HG02885 (cell line): ENCODE data around the gene TMEM175.
A peak's percentile ranks its signal among the peaks of the same experiment; 100 is the strongest.

Experiments used
- ATAC-seq: cut with Tn5 transposase; IDR thresholded peaks from one replicate; pipeline ENCODE4 v1.9.1; 2021; ENCODE audit warnings: mild to moderate bottlenecking; ENCODE audit not compliant: unreplicated experiment, poor library complexity

TMEM175 gene

GRCh38 chr4:986428-986878, 54.2 kb downstream of the TMEM175 start:
- peak; percentile 22 for ATAC-seq

- ATAC-seq: peak; percentile 87
These were observed 54.8 kb downstream of the TMEM175 start, which contains the start of gene IDUA for GRCh38 chr4:986879-987623. TSS of gene IDUA (plus strand) at chr4:987044. CDS start at chr4:987085, 41 bp downstream.

GRCh38 chr4:987624-988513, 55.6 kb downstream of the TMEM175 start:
- ATAC-seq: no peak

DNA sequence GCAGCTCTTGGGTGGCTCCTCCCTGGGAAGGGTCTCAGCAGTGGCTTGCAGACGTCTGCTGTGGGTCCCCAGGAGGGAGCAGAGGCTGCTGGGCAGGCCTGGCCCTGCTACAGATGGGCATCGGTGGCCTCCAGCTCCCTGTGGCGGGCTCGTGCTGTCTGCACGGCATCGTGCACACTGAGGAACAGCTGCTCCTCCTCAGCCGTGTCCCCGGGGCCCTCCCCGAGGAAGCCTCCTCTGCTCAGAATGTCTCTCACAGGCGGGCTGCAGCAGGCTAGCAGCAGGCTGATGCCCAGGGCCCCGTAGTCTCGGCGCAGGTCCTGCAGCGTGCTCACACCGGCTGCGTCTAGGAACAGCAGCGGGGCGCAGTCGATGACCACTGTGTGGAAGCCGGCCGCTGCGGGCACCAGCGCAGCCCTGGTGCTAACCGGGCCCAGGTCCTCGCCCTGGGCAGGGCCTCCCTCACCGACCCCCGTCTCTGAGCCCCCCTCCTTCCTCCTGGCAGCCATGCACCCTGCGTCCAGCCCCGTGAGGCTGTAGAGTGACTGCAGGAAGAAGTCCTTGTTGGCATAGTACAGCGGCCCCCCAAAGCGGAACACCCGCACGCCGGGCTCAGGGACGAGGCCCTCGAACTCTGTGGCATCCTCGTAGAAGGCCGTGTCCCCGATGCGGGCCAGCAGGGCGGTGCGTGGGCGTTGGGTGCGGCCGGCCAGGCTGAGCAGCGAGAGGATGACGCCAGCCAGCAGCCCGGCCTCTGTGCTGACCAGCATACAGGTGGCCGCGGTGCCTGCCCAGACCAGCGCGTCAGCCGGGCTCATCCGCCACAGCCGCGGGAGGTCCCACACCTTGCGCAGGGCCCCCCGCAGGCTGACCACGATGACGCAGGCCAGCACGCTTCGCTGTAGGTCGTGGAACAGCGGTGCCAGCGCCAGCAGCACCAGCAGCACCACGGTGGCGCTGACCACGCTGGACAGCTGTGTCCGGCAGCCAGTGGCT, 56.8 kb downstream of the TMEM175 start:
- no peak for ATAC-seq

GRCh38 chr4:989722-990471, 57.6 kb downstream of the TMEM175 start:
- no peak for ATAC-seq

DNA sequence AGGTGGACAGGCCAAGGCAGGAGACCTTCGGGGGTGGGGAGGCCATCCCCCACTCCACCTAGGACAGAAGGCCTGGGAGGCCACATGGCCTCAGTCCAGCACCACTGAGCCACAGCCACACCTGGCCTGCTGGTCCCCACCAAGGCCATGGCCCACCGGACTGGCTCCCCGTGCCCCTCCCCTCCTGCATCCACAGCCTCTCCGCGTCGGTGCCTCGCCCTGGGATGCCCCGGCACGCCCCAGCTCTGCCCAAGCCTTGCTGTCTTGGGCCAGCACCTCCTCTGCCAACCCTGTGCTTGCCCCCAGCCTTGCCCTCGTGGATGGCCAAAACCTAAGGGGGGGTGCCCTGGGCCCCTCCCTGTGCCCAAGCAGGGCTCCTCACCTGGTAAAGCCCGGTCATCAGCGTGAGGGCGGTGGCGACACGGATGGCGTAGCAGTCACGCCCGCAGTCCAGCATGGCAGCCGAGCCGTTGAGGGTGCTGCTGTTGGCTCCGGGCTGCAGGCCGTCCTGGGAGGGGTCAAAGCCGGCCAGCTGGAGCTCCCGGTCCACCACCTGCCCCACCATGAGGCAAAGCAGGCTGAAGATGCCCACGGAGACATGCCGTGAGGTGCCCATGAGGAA, 58.6 kb downstream of the TMEM175 start:
- no peak for ATAC-seq

DNA sequence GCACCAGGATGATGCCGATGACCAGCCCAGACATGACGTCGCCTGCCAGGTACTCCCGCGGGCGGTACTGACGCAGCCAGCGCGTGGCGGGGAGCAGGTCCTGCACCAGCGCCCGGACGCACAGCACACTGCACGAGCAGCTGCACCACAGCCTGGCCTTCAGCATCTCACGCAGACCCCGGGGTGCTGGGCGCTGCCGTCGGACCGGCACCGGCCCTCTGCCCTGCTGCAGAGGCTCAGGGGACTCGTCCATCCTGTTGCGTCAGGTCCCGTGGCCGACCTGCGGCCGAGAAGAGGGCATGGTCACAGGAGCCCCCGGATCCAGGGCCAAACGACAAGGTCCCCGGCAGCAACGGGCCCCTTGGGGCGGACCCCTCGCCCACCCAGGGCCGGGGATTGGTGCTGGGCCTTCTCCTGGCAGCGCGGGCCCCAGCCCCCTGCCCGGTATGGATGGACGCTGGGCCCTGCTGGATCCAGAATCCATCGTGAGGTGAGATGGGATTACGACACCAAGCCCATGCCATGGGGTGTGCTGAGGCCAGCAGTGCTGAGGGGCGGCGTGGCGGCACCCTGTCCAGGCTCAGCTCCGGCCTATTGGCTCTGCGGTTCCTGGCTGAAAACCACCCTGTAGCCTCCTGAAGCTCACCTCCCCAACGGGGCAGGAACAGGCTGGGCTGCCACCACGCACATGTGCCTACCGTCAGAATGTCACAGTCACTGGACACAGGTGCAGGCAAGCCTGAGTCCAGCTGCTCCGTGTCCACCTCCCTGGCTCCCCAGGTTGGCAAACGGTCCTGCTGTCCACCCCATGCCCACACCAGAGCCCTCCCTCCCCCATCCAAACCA, 59.4 kb downstream of the TMEM175 start:
- ATAC-seq: no peak

- no peak for ATAC-seq
These were observed 60.2 kb downstream of the TMEM175 start for GRCh38 chr4:992297-993110.

DNA sequence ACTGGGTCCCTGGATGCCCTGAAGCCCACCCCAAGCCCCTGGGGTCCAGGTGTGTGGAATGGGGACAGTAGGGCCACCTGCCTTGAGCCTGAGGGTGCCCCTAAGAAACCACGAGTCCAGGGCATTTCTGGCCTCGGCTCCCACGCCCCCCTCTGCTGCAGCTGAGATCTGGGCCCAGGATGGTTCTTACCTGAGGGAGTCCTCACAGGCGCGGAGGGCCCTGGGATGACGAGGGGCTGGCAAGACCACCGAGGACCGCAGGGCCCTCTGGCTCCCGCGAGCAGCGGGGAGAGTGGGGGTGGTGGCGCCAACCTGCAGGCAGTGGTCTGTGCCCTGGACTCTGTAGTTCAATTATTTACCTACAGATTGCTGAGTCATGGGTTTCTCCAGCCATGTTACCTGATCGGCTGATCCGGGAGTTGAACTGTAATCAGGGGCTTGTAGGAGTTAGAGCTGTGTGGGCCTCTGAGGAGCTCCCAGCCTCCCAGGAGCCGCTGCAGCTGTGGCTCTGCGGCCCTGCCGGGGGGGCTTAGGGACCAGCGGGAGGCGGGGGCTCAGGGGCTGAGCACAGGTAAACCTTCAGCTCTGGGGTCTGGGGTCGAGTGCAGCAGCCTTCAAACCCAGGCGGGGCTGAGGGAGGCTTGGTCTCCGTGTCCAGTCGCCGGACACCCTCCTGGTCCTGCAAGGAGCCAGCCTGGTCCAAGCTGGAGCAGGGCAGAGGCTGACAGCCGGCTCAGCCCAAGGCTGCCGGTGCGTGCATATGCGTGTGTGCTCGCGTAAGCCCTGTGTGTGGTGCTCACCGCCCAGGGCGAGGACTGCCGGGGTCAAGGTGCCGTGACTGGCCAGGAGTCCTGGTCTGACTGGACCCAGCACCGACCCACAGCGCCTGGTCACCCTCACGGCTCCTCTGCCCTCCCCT, 61.1 kb downstream of the TMEM175 start, which contains the start of gene SLC26A1:
SLC26A1 (minus strand) TSS at position 294 of the 919 bp plus-strand sequence. CDS start 1,701 bp downstream, outside the sequence.
- ATAC-seq: no peak

DNA sequence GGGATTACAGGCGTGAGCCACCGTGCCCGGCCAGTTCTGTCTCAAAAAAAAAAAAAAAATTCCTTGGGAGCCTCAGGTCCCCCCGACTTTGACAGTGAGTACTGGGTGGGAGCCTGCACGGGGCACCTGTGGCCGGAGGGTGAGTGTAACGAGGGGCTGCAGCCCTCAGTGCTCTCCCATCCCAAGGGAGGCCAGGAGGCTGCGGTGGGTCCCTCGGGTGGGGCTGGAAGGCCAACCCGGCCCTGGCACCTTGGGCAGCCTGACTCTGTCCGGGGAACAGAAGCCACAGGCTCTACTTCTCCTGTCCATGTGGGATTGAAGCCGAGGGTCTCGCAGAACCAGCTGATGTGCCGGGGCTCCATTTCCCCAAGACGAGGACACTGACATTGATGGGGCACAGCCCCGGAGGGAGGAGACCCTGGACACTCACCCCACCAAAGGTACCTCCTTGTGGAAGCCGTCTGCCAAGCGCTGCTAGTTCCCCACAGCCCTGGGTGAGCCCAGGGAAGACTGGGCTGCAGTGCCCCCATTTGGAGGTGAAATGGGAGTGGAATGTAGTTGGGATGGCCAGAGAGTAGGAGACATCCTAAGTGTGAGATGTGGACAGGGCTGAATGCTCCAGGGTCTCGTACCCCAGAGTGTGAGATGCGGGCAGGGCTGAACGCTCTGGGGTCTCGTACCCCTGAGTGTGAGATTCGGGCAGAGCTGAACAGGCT, 63.2 kb downstream of the TMEM175 start:
- ATAC-seq: no peak

DNA sequence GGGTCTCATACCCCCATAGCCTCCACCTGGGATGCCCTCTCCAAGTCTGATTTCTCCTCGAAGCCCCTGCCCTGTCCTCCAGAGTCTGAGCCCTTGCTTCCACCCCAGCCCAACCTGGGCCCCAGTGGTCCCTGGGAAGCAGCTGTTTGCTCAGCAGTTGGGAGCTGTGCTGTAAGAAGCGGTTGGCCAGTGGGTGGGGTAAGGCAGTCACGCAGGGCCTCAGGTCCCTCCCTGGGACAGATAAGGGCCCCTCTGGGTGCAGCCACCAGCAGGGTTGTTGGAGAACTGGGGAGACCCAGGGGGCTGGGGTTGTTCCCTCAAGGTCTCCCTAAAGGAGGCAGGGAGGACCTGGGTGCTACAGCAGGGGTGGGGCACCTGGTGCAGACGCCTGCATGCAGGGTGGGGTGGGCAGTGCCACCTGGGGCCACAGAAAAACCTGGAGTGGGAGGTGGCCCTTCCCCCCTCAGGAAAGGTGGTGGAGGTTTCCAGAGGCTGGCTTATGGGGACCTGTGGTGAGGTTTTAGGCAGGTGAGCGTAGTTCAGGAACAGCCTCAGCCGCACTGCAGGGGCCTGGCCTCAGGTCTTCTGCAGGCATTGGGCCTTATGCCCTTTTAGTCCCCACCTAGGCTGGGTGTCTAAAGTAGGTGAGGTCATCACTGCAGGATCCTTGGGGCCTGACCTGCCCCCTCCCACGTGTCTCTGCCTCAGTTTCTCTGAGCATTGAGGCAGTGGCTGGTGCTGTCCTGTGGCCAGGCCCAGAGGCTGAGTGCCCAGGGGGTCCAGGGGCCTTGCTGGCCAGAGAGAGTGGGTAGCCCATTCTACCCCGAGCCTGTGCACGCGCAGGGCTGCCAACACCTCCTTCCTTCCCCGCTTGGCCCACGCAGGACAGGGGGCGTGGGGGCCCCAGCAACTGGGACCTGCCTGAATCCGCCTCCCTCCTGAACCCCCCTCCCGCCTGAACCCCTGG, 64.1 kb downstream of the TMEM175 start:
- ATAC-seq: no peak

DNA sequence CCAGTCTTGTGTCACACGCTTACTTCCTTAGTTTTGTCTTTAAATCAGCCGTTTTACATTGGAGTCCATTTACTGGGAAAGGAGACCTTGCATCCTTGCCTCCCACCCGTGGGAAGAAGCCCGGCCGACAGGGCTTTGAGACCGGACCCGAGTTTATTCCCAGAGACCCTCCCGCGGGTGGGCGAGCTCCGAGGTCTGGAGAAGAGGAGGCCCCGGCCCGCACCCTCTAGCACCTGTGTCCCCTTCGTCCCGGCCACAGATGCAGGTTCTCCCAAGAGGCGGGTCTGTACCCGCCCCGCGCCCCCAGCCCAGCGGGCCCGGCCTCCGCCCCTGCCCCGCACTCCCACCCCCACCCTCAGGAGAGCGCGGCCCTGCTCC, 64.7 kb downstream of the TMEM175 start:
- ATAC-seq: no peak

GRCh38 chr4:997375-998071, 65.3 kb downstream of the TMEM175 start:
- no peak for ATAC-seq
